HepG2 (cell line): Measurements from ENCODE around the gene SLC1A4. TPM values are rescaled to one million over a fixed set of nuclear protein-coding genes. Genes with fewer than 3 reads are reported as not detected.

Source experiments
- ATF7 ChIP-seq, 2 experiments: fragments of 450-650 bp in 1 of 2; sonication (generic) in 1 of 2; formaldehyde crosslinking in 1 of 2; IDR thresholded peaks; 2 replicates each; pipeline versions ENCODE4 v1.4.0 to v1.6.1; 2016 to 2020; ENCODE audit warnings: antibody characterized with exemption in 1 of 2, mild to moderate bottlenecking in 1 of 2, missing genetic modification reagents in 1 of 2
- IRF1 ChIP-seq: sonication (generic); formaldehyde crosslinking; IDR thresholded peaks from 2 replicates; pipeline ENCODE4 v1.4.0; 2020; ENCODE audit warnings: low read depth, mild to moderate bottlenecking, missing genetic modification reagents
- KDM5B ChIP-seq: sonication (generic); formaldehyde crosslinking; IDR thresholded peaks from 2 replicates; pipeline ENCODE4 v1.4.0; 2020; ENCODE audit warnings: missing genetic modification reagents, mild to moderate bottlenecking, borderline replicate concordance
- MTF2 ChIP-seq: sonication (generic); formaldehyde crosslinking; IDR thresholded peaks from 2 replicates; pipeline ENCODE4 v1.5.0; 2020; ENCODE audit warnings: missing genetic modification reagents, borderline replicate concordance
- NR3C1 ChIP-seq: sonication (generic); formaldehyde crosslinking; IDR thresholded peaks from 2 replicates; pipeline ENCODE4 v1.4.0; 2020; ENCODE audit warnings: missing genetic modification reagents
- ZNF737 ChIP-seq: sonication (generic); formaldehyde crosslinking; IDR thresholded peaks from 2 replicates; pipeline ENCODE4 v1.5.0; 2020; ENCODE audit warnings: missing genetic modification reagents, mild to moderate bottlenecking, borderline replicate concordance
- ZNF816 ChIP-seq: sonication (generic); formaldehyde crosslinking; IDR thresholded peaks from 2 replicates; pipeline ENCODE4 v1.8.0; 2022; ENCODE audit warnings: missing genetic modification reagents, mild to moderate bottlenecking, borderline replicate concordance
- polyA plus RNA-seq, 8 experiments: library from polyadenylated mRNA; depleted of rRNA in 3 of 8; stranded (reverse) in 7 of 8; unstranded in 1 of 8; fragments of >200 nt; fragmentation: Illumina TruSeq in 4 of 8; extraction: Trizol in 4 of 8; gene quantifications; 2 replicates each; pipeline versions ENCODE4 v1.2.1 to v1.2.3, GENCODE V29; 2011 to 2016; ENCODE audit warnings: low read depth in 4 of 8, missing spikeins in 1 of 8, mixed read lengths in 1 of 8; ENCODE audit not compliant: insufficient read depth in 1 of 8
- total RNA-seq, 5 experiments: library from RNA; depleted of rRNA; stranded (reverse); fragments of >200 nt; fragmentation: Illumina TruSeq; extraction: Trizol; gene quantifications; 2 replicates each; pipeline ENCODE4 v1.2.3, GENCODE V29; 2016; ENCODE audit warnings: low read depth in 1 of 5
- TF ChIP-seq, protein P1 (sequence below): sonication (generic); formaldehyde crosslinking; IDR thresholded peaks from 2 replicates; pipeline ENCODE4 v1.4.0; 2020; ENCODE audit warnings: missing genetic modification reagents
- TF ChIP-seq, protein P2 (sequence below): sonication (generic); formaldehyde crosslinking; IDR thresholded peaks from 2 replicates; pipeline ENCODE4 v1.4.0; 2020; ENCODE audit warnings: low read depth, mild to moderate bottlenecking, missing genetic modification reagents
- TF ChIP-seq, protein P3 (sequence below): fragments of 450-650 bp; IDR thresholded peaks from 2 replicates; pipeline ENCODE4 v1.6.1; 2017; ENCODE audit warnings: mild to moderate bottlenecking
- TF ChIP-seq, protein P4 (sequence below), 2 experiments: sonication (generic) in 1 of 2; formaldehyde crosslinking in 1 of 2; IDR thresholded peaks; 2 replicates each; pipeline versions ENCODE4 v1.4.0 to v1.6.1; 2016 to 2020; ENCODE audit warnings: borderline replicate concordance in 1 of 2, low read depth in 1 of 2, mild to moderate bottlenecking in 1 of 2, missing genetic modification reagents in 1 of 2

Gene SLC1A4
- total and polyA plus RNA-seq, 2 of the 13 experiments (the other 11 are each of a cell fraction or from before 2014, with no cell fraction given), result 21.0 to 39.6 TPM

DNA sequence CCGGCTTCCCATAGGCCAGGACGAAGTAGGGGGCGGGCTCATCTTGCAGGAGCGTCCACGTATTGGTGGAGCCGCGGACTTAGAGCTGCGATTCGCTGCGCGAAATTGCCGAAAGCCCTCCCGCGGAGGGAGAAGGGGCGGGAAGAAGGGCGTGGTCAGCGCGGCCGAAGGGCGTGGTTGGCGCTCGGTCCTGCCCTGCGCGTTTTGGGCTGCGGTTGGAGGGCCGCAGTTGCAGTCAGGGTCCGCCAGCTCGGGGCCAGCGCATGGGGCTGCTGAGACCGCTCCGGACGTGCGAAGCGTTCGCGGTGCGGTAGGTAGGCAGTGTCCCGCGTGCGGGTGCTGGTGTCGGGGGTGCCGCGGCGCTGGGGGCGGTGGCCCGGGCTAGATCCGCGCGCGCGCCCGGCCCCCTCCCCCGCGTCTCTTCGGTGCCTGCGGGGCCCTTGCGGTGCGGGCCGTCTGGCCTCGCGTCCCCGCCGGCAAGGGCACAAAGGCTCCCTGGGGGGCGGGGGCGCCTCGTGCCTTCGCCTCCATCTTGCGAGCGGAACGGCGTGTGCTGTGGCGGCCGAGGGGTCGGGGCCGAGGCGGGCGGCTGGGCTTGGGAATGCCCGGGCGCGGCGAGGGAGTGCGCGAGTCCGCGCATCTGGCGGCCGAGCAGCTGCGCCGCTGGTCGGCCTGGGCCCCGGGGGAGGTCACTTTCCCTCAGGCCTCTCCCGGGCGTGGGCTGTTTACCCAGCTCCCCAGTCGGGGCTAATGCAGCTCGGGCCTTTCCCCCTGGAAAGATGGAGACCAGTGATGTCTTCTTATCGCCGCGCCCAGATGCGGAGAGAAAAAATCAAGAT is 67.2 kb downstream of the SLC1A4 start, which contains the start of gene CEP68 (continued):
- TF ChIP-seq ATF7 (IDR thresholded peaks at IDR 0.05) (no peak), ATF7 (CRISPR knock-in tag; IDR thresholded peaks at IDR 0.05) (peak; percentile 61; the same call in 1 of the 2 replicates), KDM5B (peak; percentile 71; the same call in 1 of the 2 replicates), ZNF816 (no peak; the same call in 1 of the 2 replicates), IRF1 (CRISPR knock-in tag) (no peak), MTF2 (no peak; the same call in 1 of the 2 replicates), ZNF737 (CRISPR knock-in tag) (no peak), NR3C1 (CRISPR knock-in tag) (no peak)
- TF ChIP-seq, protein P1, sequence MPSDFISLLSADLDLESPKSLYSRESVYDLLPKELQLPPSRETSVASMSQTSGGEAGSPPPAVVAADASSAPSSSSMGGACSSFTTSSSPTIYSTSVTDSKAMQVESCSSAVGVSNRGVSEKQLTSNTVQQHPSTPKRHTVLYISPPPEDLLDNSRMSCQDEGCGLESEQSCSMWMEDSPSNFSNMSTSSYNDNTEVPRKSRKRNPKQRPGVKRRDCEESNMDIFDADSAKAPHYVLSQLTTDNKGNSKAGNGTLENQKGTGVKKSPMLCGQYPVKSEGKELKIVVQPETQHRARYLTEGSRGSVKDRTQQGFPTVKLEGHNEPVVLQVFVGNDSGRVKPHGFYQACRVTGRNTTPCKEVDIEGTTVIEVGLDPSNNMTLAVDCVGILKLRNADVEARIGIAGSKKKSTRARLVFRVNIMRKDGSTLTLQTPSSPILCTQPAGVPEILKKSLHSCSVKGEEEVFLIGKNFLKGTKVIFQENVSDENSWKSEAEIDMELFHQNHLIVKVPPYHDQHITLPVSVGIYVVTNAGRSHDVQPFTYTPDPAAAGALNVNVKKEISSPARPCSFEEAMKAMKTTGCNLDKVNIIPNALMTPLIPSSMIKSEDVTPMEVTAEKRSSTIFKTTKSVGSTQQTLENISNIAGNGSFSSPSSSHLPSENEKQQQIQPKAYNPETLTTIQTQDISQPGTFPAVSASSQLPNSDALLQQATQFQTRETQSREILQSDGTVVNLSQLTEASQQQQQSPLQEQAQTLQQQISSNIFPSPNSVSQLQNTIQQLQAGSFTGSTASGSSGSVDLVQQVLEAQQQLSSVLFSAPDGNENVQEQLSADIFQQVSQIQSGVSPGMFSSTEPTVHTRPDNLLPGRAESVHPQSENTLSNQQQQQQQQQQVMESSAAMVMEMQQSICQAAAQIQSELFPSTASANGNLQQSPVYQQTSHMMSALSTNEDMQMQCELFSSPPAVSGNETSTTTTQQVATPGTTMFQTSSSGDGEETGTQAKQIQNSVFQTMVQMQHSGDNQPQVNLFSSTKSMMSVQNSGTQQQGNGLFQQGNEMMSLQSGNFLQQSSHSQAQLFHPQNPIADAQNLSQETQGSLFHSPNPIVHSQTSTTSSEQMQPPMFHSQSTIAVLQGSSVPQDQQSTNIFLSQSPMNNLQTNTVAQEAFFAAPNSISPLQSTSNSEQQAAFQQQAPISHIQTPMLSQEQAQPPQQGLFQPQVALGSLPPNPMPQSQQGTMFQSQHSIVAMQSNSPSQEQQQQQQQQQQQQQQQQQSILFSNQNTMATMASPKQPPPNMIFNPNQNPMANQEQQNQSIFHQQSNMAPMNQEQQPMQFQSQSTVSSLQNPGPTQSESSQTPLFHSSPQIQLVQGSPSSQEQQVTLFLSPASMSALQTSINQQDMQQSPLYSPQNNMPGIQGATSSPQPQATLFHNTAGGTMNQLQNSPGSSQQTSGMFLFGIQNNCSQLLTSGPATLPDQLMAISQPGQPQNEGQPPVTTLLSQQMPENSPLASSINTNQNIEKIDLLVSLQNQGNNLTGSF, result no peak; the same call in 1 of the 2 replicates
- TF ChIP-seq, protein P2, sequence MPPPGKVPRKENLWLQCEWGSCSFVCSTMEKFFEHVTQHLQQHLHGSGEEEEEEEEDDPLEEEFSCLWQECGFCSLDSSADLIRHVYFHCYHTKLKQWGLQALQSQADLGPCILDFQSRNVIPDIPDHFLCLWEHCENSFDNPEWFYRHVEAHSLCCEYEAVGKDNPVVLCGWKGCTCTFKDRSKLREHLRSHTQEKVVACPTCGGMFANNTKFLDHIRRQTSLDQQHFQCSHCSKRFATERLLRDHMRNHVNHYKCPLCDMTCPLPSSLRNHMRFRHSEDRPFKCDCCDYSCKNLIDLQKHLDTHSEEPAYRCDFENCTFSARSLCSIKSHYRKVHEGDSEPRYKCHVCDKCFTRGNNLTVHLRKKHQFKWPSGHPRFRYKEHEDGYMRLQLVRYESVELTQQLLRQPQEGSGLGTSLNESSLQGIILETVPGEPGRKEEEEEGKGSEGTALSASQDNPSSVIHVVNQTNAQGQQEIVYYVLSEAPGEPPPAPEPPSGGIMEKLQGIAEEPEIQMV (CRISPR knock-in tag), result peak; percentile 98
- TF ChIP-seq, protein P3, sequence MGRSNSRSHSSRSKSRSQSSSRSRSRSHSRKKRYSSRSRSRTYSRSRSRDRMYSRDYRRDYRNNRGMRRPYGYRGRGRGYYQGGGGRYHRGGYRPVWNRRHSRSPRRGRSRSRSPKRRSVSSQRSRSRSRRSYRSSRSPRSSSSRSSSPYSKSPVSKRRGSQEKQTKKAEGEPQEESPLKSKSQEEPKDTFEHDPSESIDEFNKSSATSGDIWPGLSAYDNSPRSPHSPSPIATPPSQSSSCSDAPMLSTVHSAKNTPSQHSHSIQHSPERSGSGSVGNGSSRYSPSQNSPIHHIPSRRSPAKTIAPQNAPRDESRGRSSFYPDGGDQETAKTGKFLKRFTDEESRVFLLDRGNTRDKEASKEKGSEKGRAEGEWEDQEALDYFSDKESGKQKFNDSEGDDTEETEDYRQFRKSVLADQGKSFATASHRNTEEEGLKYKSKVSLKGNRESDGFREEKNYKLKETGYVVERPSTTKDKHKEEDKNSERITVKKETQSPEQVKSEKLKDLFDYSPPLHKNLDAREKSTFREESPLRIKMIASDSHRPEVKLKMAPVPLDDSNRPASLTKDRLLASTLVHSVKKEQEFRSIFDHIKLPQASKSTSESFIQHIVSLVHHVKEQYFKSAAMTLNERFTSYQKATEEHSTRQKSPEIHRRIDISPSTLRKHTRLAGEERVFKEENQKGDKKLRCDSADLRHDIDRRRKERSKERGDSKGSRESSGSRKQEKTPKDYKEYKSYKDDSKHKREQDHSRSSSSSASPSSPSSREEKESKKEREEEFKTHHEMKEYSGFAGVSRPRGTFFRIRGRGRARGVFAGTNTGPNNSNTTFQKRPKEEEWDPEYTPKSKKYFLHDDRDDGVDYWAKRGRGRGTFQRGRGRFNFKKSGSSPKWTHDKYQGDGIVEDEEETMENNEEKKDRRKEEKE, result no peak
- TF ChIP-seq, protein P4, sequence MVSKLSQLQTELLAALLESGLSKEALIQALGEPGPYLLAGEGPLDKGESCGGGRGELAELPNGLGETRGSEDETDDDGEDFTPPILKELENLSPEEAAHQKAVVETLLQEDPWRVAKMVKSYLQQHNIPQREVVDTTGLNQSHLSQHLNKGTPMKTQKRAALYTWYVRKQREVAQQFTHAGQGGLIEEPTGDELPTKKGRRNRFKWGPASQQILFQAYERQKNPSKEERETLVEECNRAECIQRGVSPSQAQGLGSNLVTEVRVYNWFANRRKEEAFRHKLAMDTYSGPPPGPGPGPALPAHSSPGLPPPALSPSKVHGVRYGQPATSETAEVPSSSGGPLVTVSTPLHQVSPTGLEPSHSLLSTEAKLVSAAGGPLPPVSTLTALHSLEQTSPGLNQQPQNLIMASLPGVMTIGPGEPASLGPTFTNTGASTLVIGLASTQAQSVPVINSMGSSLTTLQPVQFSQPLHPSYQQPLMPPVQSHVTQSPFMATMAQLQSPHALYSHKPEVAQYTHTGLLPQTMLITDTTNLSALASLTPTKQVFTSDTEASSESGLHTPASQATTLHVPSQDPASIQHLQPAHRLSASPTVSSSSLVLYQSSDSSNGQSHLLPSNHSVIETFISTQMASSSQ (IDR thresholded peaks at IDR 0.05; ENCODE audit: low read depth), result no peak
- TF ChIP-seq, protein P4 (CRISPR knock-in tag; IDR thresholded peaks at IDR 0.05; ENCODE audit: borderline replicate concordance), result peak; percentile 70; the same call in 1 of the 2 replicates
